Calu3 (cell line): ENCODE measurements around the gene SPON2. TPM values are rescaled to one million over a fixed set of nuclear protein-coding genes. Genes with fewer than 3 reads are reported as not detected.
A peak's percentile ranks its signal among the peaks of the same experiment; 100 is the strongest.

Experiments
- BruUV-seq: library from RNA; stranded (reverse); fragments of 400-500 nt; replicated peaks from 2 replicates; lab custom pipeline; 2021; lab: Mats Ljungman, UMichigan
- CTCF ChIA-PET: fragments of 300-600 bp; sonication (Branson Sonifier 250); formaldehyde crosslinking; loops from one replicate; lab custom pipeline; 2022; ENCODE audit warnings: antibody characterized with exemption; lab: Charles Lee
- DNase-seq: peaks from one replicate; pipeline ENCODE4 v3.0.0; 2022
- H3K27ac Mint-ChIP-seq: one replicate; pipeline ENCODE4 v1.8.0; 2022; ENCODE audit warnings: mixed read lengths; ENCODE audit not compliant: unreplicated experiment
- H3K27me3 Mint-ChIP-seq: one replicate; pipeline ENCODE4 v1.8.0; 2022; ENCODE audit warnings: mixed read lengths; ENCODE audit not compliant: unreplicated experiment
- H3K36me3 Mint-ChIP-seq: one replicate; pipeline ENCODE4 v1.8.0; 2022; ENCODE audit warnings: mild to moderate bottlenecking, moderate library complexity, mixed read lengths; ENCODE audit not compliant: insufficient read depth, unreplicated experiment
- H3K4me1 Mint-ChIP-seq: one replicate; pipeline ENCODE4 v1.8.0; 2022; ENCODE audit warnings: mild to moderate bottlenecking, low read depth, mixed read lengths; ENCODE audit not compliant: unreplicated experiment
- H3K4me3 Mint-ChIP-seq: one replicate; pipeline ENCODE4 v1.8.0; 2022; ENCODE audit warnings: mild to moderate bottlenecking, low read depth, moderate library complexity, mixed read lengths; ENCODE audit not compliant: unreplicated experiment
- H3K9me3 Mint-ChIP-seq: one replicate; pipeline ENCODE4 v1.8.0; 2022; ENCODE audit warnings: low read depth, mixed read lengths; ENCODE audit not compliant: unreplicated experiment
- CTCF ChIP-seq: fragments of 200-600 bp; IDR thresholded peaks from one replicate; pipeline ENCODE4 v1.8.0; 2022; ENCODE audit warnings: antibody characterized with exemption; ENCODE audit not compliant: unreplicated experiment
- intact Hi-C: fragments of 100-400 bp; cut with micrococcal nuclease; formaldehyde crosslinking; loops from one replicate; pipeline ENCODE4 v1.10.0; 2022; ENCODE audit not compliant: unreplicated experiment
- total RNA-seq: library from RNA; stranded (reverse); gene quantifications from 2 replicates; pipeline ENCODE4 v1.2.3, GENCODE V29; 2022

Gene SPON2
- total RNA-seq, 1 experiment from 2014 or later = 2.2 TPM

DNA sequence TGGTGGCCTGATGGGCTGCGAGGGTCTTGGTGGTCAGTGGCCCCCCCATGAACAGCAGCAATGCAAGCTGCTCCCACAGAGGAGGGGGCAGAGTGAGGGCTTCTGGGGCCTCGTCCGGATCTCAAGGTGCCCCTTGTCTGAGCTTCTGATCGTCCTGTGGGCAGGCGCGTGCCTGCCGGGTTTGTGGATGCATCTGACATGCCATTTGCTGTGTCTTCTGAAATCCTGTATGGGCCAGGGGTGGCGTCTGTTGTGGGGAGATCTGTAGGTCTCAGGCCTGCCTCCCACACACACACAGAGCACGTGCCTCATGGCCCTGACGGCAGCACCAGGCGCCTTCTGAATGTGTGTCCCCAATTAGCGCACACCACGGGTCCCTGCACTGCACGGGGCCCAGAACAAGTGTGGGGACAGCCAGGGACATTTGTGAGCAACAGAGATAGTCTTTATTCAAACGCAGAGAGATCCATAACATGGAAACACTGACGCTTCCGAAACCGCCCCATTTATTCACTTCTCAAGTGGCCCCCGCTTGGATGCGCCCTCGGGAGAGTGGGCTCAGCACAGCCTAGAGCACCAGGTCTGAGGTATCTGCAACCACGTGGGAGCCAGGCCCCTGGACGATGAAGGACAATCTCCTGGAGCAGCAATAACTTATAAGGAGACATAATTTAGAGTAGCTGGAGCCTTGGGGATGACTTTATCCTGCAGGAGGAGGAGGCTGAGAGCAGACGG lies 5.7 kb downstream of the SPON2 start:
- peaks cover 9% of the 10 kb centered on the region for H3K4me1 Mint-ChIP-seq
- no peaks in the 10 kb centered on the region for H3K9me3 Mint-ChIP-seq
- peak overlapping the region; percentile 66 for H3K4me3 Mint-ChIP-seq
- CTCF ChIA-PET = no interaction called here
- H3K27ac Mint-ChIP-seq = no peak overlapping the region
- TF ChIP-seq CTCF = no peak
- DNase-seq = no peak
- H3K36me3 Mint-ChIP-seq = peaks cover 4% of the 10 kb centered on the region
- intact Hi-C loops = no loop called here
- no TSS peak for BruUV-seq
- peaks cover 9% of the 10 kb centered on the region for H3K27me3 Mint-ChIP-seq

DNA sequence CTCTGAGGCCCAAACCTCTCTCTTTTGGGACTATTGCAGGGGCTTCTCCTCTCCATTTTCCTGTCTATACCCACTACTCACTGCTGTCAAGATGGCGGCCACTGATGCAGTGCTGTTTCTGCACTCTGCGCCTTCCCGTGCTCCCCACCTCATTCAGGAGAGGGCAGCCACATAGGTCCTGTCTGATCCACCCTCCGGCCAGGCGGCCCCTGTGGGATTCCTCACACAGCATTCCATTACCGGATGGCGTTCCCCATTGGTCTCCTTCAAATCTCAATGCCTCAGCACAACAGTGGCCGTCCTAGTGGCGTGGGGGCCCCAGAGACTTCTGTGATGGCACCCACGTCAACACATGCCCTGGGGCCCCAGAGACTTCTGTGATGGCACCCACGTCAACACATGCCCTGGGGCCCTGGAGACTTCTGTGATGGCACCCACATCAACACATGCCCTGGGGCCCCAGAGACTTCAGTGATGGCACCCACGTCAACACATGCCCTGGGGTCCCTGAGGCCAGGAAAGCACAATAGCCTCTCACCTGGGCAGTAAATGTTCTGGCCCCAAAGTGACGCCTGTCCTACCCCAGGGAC lies 7.3 kb downstream of the SPON2 start:
- intact Hi-C loops = no loop called here
- Mint-ChIP-seq H3K36me3 (peaks cover 4% of the 10 kb centered on the region), H3K27ac (no peak overlapping the region), H3K27me3 (peaks cover 10% of the 10 kb centered on the region), H3K4me1 (peaks cover 9% of the 10 kb centered on the region), H3K4me3 (no peak overlapping the region), H3K9me3 (no peaks in the 10 kb centered on the region)
- BruUV-seq = no TSS peak
- CTCF ChIA-PET = no interaction called here
- no peak for DNase-seq
- TF ChIP-seq CTCF = no peak

- intact Hi-C loops = no loop called here
- H3K36me3 Mint-ChIP-seq = peaks cover 4% of the 10 kb centered on the region
- CTCF ChIA-PET = no interaction called here
- no peak for TF ChIP-seq CTCF
- BruUV-seq = no TSS peak
- no peak overlapping the region for H3K27ac Mint-ChIP-seq
- H3K4me1 Mint-ChIP-seq = peaks cover 9% of the 10 kb centered on the region
- no peaks in the 10 kb centered on the region for H3K9me3 Mint-ChIP-seq
- H3K4me3 Mint-ChIP-seq = no peak overlapping the region
- H3K27me3 Mint-ChIP-seq = peaks cover 10% of the 10 kb centered on the region
- no peak for DNase-seq
Measured at GRCh38 chr4:1164444-1164843, 7.9 kb downstream of the SPON2 start.

DNA sequence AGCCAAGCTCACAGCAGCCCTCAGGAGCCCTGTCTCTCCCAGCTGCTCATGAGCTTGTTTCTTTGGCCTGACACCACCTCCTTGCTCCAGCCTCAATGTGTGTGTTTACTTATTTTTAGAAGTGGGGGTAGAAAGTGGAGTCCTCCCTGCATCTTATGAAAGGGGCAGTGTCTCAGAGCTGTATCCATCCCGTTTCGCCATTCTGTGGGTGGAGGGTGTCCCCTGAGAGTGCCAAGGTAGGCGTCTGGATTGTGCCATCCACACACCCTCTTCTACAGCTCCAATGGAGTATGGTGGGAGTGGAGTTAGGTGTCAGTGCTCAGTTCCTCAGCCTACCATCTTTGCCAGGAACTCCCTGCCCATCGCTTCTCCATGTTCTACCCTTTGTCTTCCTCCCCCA lies 8.3 kb downstream of the SPON2 start:
- CTCF ChIA-PET = interaction anchor here (0.7 kb wide), 1 partner anchor 9 kb away, joined by 3 read pairs; no protein-coding TSS in a partner anchor

More for the DNA sequence above, 8.3 kb downstream of the SPON2 start:
- Mint-ChIP-seq H3K4me1 (peaks cover 9% of the 10 kb centered on the region), H3K36me3 (peaks cover 3% of the 10 kb centered on the region), H3K27ac (no peak overlapping the region), H3K4me3 (no peak overlapping the region), H3K27me3 (peaks cover 10% of the 10 kb centered on the region), H3K9me3 (no peaks in the 10 kb centered on the region)
- BruUV-seq = no TSS peak
- TF ChIP-seq CTCF = no peak
- intact Hi-C loops = no loop called here
- DNase-seq = no peak
